Kidney tubule cell (primary cell): Measurements from ENCODE around the gene C3.
A peak's percentile ranks its signal among the peaks of the same experiment; 100 is the strongest.

Experiments used
- DNase-seq: peaks from one replicate; pipeline ENCODE4 v3.0.0-alpha.2; 2018; ENCODE audit warnings: low spot score

Gene C3

GRCh38 chr19:6744381-6745301 lies 24.2 kb upstream of the C3 start:
- peak; percentile 94 for DNase-seq

- DNase-seq: no peak
Observed at GRCh38 chr19:6743714-6744380, 23.4 kb upstream of the C3 start.

- no peak for DNase-seq
Observed at GRCh38 chr19:6743066-6743465, 22.6 kb upstream of the C3 start.

DNA sequence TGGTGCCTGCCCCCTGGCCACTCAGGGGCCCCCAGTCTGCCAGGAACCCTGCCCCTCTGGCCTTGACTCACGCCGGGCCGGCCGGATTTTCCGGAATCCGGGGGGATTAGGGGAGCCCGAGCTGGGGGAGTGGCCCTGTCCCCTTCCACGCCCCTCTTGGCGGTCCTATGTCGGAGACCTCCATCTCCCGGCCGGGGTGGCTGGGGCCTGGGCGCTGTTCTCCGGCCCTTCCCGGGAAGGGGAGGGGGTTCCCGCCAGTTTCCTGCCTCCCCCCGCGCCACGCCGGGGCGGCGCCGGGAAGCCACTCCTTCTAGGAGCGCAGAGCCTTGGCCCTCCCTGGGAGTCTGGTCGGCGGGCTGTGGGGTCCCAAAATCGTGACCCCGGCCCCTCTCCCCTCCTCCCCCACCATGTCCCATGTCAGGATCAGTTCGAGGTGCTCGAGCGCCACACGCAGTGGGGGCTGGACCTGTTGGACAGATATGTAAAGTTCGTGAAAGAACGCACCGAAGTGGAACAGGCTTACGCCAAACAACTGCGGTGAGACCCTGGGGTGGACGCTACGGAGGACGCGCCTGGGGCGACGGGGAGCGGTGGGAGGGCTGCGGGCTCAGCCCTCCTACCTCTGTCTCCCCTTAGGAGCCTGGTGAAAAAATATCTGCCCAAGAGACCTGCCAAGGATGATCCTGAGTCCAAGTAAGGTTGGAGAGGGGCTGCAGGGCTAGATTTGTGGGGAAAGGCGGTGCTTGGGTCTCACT lies 20.3 kb upstream of the C3 start:
- peak; percentile 40 for DNase-seq

DNA sequence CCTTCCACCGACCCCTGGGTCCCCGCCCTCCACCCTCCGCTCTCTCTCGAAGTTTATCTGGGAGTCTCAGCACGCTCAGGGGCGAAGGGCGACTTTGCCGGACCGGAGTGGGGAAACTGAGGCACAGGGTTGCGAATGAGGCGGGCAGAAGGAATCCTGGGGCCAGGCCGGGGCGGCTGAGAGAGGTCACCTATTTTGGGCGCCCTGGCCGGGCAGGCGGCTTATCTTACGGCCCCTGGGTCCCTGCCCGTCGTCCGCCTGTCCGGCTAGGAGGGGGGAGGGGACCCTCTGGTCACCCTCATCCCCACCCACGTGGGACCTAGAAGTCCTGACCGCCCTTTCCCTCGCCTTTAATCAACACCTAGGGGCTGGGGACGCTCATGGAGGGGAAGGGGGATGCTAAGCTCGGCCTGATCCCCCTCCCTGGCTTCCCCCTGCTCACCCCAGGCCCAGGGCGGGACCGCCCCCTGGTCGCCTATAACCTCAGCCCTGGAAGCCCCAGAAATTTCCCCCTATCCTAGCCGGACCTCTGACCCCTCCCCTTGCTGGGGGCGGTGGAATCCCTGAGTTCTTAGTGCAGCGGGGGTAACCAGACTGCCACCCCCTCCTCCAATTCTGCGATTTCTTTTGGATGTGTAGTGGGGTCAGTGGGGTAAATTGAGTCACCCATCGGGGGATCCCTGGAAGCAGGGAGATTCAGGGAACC lies 19.6 kb upstream of the C3 start:
- no peak for DNase-seq

DNA sequence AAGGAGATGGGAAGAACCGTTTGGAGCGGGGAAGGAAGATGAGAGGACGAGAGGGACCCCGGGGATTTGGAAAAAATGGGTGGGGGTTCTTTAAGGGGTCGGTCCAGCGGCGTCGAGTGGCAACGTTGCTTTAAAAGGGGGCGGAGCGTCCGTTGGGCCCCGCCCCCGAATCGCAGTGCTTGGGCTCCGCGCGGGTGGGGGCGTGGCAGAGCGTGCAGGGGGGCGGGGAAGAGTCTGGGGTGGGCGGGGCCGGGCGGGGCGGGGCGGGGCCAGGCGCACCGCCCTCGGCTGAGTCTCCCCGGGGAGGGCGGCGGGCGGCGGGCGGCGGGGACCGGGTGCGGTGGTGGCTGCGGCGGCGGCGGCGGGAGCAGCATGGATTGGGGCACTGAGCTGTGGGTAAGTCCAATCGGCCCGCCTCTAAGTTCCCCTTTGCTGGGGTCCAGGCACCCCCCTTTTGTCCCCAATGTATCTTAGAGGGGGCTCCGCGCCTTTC lies 19.0 kb upstream of the C3 start, which contains the start of gene TRIP10:
Gene TRIP10 (plus strand): TSS at position 291 of the 493 bp plus-strand sequence. CDS start 82 bp downstream, at position 373.
- DNase-seq: peak; percentile 80

- no peak for DNase-seq
Observed at GRCh38 chr19:6738787-6739389, 18.4 kb upstream of the C3 start.

GRCh38 chr19:6737873-6738786 lies 17.7 kb upstream of the C3 start:
- peak; percentile 87 for DNase-seq

DNA sequence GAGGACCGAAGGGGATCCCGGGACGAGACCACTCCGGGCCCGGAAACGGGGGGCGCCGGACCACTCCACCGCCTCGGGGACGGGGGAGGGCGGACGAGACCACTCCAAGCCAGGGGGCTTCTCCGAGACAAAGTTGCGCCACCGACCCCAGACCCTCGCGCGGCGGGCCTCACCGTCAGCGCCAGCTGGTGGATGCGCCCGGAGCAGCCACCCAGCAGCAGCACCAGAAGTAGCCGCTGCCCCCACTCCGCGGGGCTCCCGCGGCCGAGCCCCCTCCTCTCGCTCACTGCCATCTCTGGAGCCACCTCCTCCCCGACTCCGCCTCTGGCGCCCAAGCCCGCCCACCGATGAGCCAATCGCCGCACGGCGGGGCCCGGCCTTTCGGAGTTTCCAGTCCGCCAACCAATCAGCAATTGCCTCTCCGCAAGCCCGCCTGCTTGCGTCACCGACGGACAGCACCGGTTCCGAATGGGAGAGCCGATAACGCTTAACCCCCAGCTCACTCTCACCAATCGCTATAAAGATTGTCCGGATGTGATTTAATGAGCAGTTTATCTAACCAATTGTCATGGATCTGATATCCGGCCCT lies 16.9 kb upstream of the C3 start, which contains the start of gene GPR108:
Gene GPR108 (minus strand): TSS at position 297 of the 589 bp plus-strand sequence. CDS start 4 bp downstream, at position 293.
- peak; percentile 100 for DNase-seq

GRCh38 chr19:6736917-6737283 lies 16.4 kb upstream of the C3 start:
- DNase-seq: no peak

- peak; percentile 88 for DNase-seq
Observed at GRCh38 chr19:6736169-6736916, 15.9 kb upstream of the C3 start.

DNA sequence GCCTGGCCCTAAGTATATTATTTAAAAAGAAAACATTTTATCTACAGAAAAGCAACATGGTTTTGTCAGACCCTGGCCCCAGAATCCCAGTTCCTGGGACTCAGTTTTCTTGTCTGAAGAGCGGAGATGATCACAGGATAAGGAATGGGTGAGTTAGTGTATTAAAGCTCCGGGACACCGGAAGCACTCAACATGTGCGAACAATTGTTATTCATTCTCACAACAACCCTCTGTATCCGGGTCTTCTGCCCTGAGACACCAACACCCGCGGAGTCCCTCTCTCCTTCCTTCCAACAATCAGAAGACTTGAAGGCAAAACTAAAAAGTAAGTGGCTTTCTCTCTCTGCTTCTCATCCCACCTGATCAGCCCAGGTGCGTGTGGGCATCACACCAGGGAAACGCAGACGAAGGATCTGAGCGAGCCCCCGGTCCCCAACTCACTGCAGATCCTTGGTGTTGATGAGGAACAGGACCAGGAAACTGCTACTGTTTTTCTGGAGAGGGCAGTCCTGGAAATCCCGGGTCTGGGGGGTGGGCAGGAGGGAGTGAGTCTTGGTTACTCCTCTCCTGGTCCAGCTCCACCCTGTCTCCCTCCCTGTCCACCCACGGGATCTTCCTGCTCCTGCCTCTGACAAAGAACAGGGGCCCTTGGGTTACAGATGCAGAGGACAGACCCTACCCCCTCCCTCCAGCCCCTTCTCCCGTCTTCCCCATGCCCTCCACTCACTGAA lies 14.9 kb upstream of the C3 start:
- DNase-seq: peak; percentile 33

- DNase-seq: no peak
Observed at GRCh38 chr19:6734096-6734696, 13.7 kb upstream of the C3 start.

DNA sequence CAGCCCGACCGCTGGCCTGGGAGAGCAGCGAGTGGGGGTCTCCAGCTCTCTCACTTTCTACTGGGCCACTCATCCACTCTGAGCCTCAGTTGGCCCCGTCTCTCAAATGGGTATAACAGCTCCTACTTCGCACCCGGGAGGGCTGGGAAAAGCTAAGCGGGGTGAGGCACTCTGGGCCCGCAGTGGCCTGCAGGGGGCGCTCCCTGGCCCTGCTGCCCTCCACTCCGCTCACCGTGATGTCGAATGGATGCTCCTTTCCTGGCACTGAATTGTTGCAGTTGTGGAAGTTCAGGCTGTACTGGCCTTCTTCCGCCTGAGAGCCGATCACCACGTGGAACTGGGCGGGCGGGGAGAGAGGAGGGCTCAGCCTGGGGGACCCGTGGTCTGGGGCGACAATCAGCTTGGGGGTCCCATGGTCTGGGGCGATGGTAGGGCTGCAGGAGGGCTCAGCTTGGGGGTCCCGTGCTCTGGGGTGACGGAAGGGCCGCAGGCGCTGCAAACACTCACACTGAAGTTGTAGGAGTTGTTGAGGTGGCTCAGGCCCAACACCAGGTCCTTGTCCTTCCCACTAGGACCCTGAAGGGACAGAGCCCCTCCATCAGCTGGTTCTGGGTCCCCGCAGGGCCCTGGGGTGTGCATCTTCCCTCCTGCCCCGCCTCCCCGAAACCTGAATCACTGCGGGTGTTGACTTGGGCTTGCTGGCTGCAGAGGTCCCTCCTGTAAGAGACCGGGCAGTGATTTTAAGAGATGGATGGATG lies 13.1 kb upstream of the C3 start:
- no peak for DNase-seq

DNA sequence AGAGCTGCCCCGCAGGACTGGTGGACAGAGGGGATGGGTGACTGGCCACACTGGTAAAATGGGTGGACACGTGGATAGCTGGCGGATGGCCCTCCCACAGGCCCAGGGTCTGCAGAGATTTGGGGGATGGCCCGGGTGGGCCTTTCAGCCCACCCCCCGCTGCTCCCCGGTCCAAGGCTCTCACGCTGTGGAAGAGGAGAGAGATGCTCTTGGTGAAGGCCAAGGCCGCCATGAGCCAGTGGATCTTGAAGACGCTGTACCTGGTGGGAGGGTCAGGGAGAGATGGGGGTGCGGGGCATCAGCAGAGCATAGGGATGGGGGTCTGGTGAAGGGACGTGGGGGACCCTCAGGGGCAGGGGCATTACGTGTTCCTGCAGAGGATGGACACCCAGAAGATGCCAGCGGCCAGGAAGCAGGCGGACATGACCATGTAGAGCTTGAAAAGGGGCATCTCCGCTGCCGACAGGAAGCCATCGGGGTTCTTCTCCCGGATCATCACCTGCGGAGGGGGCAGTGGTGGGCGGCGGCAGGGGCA lies 12.4 kb upstream of the C3 start:
- no peak for DNase-seq

DNA sequence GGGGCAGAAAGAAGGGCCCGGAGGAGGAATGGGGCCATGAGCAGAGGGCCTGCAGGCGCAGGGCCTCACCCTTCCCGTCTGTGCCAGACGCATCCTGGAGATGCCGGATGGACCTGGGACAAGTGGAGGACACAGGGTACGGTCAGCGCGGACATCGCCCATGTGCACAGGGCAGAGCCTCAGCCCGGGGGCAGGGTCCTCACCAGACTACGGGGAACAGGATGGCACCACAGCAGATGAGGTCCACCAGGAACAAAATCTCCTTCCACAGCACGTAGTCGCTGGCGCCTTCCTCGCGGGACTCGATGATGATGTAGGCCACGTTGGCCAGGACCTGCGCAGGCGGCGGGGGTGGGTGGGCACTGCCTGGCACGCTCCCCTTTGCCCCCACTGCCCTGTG lies 11.4 kb upstream of the C3 start:
- no peak for DNase-seq
